K562 (cell line): ENCODE data around the gene CRNN. TPM values are rescaled to one million over a fixed set of nuclear protein-coding genes. Genes with fewer than 3 reads are reported as not detected.

Source experiments
- ATAC-seq: fragments of 200-7000 bp; cut with Tn5 transposase; 3 replicates; pipeline ENCODE4 v1.9.1; 2020; ENCODE audit warnings: moderate library complexity
- BruUV-seq: library from RNA; stranded (reverse); fragments of 400-500 nt; replicated peaks from 2 replicates; lab custom pipeline; 2021; lab: Mats Ljungman, UMichigan
- CTCF ChIA-PET: fragments of 300-600 bp; formaldehyde crosslinking; extraction: SDS; loops from one replicate; lab custom pipeline; 2021; ENCODE audit warnings: low intra/inter-chr PET ratio; lab: Yijun Ruan, JAX
- POLR2A ChIA-PET: fragments of 300-600, 350-650 bp; sonication (Branson Sonifier 250); formaldehyde crosslinking; extraction: SDS; loops from one replicate; lab custom pipeline; 2021; ENCODE audit warnings: antibody characterized with exemption, inconsistent platforms; lab: Yijun Ruan, JAX
- DNase-seq, 4 experiments: peaks; one replicate each; pipeline versions ENCODE4 v3.0.0 to v3.0.0-alpha.2; 2011 to 2018; ENCODE audit warnings: low spot score in 3 of 4, mixed read lengths in 3 of 4; ENCODE audit errors: extremely low read depth in 1 of 4
- FAIRE-seq: peaks from 2 replicates; lab custom pipeline; 2011; peaks lifted over from hg19 to GRCh38; lab: Jason Lieb, UNC
- H2AFZ ChIP-seq: 2 replicates; pipeline ENCODE4 v1.6.0; 2011; ENCODE audit warnings: low read depth, low read length, control low read depth, inconsistent platforms
- H3K27ac ChIP-seq: fragments of 200-600 bp; 3 replicates; pipeline ENCODE4 v1.8.0; 2011; ENCODE audit warnings: low read depth, mild to moderate bottlenecking, control low read depth, inconsistent platforms, low read length, moderate library complexity, mixed read lengths; ENCODE audit errors: extremely low read depth
- H3K27me3 ChIP-seq, 2 experiments: fragments of 300-600 bp in 1 of 2; 2 replicates in 1 of 2; 3 replicates in 1 of 2; pipeline versions ENCODE4 v1.6.0 to v1.8.0; 2011; ENCODE audit warnings: inconsistent platforms in 2 of 2, low read length in 2 of 2, mild to moderate bottlenecking in 1 of 2, mixed read lengths in 1 of 2, moderate library complexity in 1 of 2; ENCODE audit not compliant: control insufficient read depth in 2 of 2, insufficient read depth in 2 of 2
- H3K36me3 ChIP-seq: fragments of 300-600 bp; 3 replicates; pipeline ENCODE4 v1.8.0; 2011; ENCODE audit warnings: mild to moderate bottlenecking, low read length, inconsistent platforms; ENCODE audit not compliant: control insufficient read depth, insufficient read depth
- H3K4me1 ChIP-seq, 2 experiments: fragments of 200-600 bp in 1 of 2; replicated peaks in 1 of 2; 2 replicates in 1 of 2; 3 replicates in 1 of 2; pipeline versions ENCODE4 v1.5.1 to v1.8.0; 2011; ENCODE audit warnings: inconsistent platforms in 2 of 2, low read length in 2 of 2, mild to moderate bottlenecking in 1 of 2, mixed read lengths in 1 of 2, moderate library complexity in 1 of 2; ENCODE audit not compliant: control insufficient read depth in 2 of 2, insufficient read depth in 2 of 2
- H3K4me2 ChIP-seq: 2 replicates; pipeline ENCODE4 v1.6.1; 2011; ENCODE audit warnings: low read length, control low read depth, inconsistent platforms, mixed read lengths; ENCODE audit not compliant: insufficient read depth
- H3K4me3 ChIP-seq: fragments of 200-600 bp; sonication (generic), shearing (Covaris generic); 2 replicates; pipeline ENCODE4 v1.5.1; 2016; ENCODE audit warnings: control low read depth, inconsistent platforms
- H3K79me2 ChIP-seq: fragments of 200-600 bp; 3 replicates; pipeline ENCODE4 v1.8.0; 2011; ENCODE audit warnings: low read length, inconsistent platforms; ENCODE audit not compliant: control insufficient read depth, insufficient read depth
- H3K9ac ChIP-seq, 2 experiments: 2 replicates each; pipeline versions ENCODE4 v1.6.0 to v1.6.1; 2011; ENCODE audit warnings: low read depth in 2 of 2, low read length in 2 of 2, control low read depth in 1 of 2, inconsistent platforms in 1 of 2, mild to moderate bottlenecking in 1 of 2, mixed read lengths in 1 of 2; ENCODE audit not compliant: insufficient read depth in 1 of 2
- H3K9me1 ChIP-seq: one replicate; pipeline ENCODE4 v1.6.0; 2011; ENCODE audit warnings: inconsistent platforms, mild to moderate bottlenecking, low read length, moderate library complexity; ENCODE audit not compliant: control insufficient read depth, insufficient read depth
- H3K9me3 ChIP-seq: replicated peaks from 2 replicates; pipeline ENCODE4 v1.5.1; 2011; ENCODE audit warnings: low read depth, low read length, inconsistent platforms; ENCODE audit not compliant: control insufficient read depth, insufficient read depth
- H4K20me1 ChIP-seq: replicated peaks from 2 replicates; pipeline ENCODE4 v1.6.1; 2011; ENCODE audit warnings: low read length, inconsistent platforms, mixed read lengths; ENCODE audit not compliant: control insufficient read depth, insufficient read depth
- ARID4B ChIP-seq: sonication (generic); formaldehyde crosslinking; IDR thresholded peaks from 2 replicates; pipeline ENCODE4 v1.8.0; 2022; ENCODE audit warnings: mild to moderate bottlenecking, missing genetic modification reagents
- BRF2 ChIP-seq: IDR thresholded peaks from 3 replicates; pipeline ENCODE4 v1.6.1; 2011; ENCODE audit warnings: borderline replicate concordance, mild to moderate bottlenecking; ENCODE audit not compliant: insufficient read length, insufficient read depth
- ILF3 ChIP-seq: fragments of 450-650 bp; IDR thresholded peaks from 2 replicates; pipeline ENCODE4 v1.6.1; 2018; ENCODE audit warnings: antibody characterized with exemption, mild to moderate bottlenecking, moderate library complexity, borderline replicate concordance
- LARP7 ChIP-seq: fragments of 450-650 bp; IDR thresholded peaks from 2 replicates; pipeline ENCODE4 v1.6.1; 2016
- SUPT5H ChIP-seq: fragments of 450-650 bp; IDR thresholded peaks from 2 replicates; pipeline ENCODE4 v1.6.1; 2016
- TSC22D4 ChIP-seq: fragments of 450-650 bp; IDR thresholded peaks from 2 replicates; pipeline ENCODE4 v1.6.1; 2016; ENCODE audit warnings: missing genetic modification characterization, missing biosample characterization, control low read depth
- ZNF696 ChIP-seq: fragments of 250-450 bp; sonication (Bioruptor Pico); conservative IDR thresholded peaks from 2 replicates; pipeline ENCODE4 v1.4.0; 2020; ENCODE audit warnings: mild to moderate bottlenecking, moderate library complexity
- WGBS: fragments of 100-300 bp; shearing (Covaris generic); methylation state at CpG from one replicate; pipeline ENCODE4 v1.1.6; 2016; ENCODE audit warnings: low coverage, mixed read lengths; ENCODE audit not compliant: insufficient coverage; ENCODE audit errors: missing lambda C conversion rate; 5-methylcytosine and 5-hydroxymethylcytosine counted together
- in situ Hi-C: fragments of 300-500 bp; cut with MboI; formaldehyde crosslinking; loops from 4 replicates; pipeline ENCODE4 v1.15.0; 2018; ENCODE audit warnings: inconsistent platforms, mixed read lengths
- intact Hi-C: fragments of 100-400 bp; cut with micrococcal nuclease; formaldehyde crosslinking; loops from 2 replicates; pipeline ENCODE4 v1.14.2; 2022
- polyA plus RNA-seq, 8 experiments: library from polyadenylated mRNA; depleted of rRNA in 4 of 8; stranded (reverse) in 5 of 8; unstranded in 3 of 8; fragments of >200 nt; fragmentation: Nextera tagmentation in 2 of 8; fragmentation: Illumina TruSeq in 1 of 8; extraction: Ambion mirVana in 2 of 8; extraction: Trizol in 1 of 8; gene quantifications; 2 replicates each; pipeline versions ENCODE4 v1.2.1 to v1.2.3, GENCODE V29; 2011 to 2014; ENCODE audit warnings: inconsistent platforms in 1 of 8, missing spikeins in 1 of 8
- total RNA-seq, 7 experiments: library from RNA; depleted of rRNA in 6 of 7; stranded (reverse); fragments of >200 nt in 6 of 7; fragmentation: Illumina TruSeq in 2 of 7; extraction: Trizol in 2 of 7; gene quantifications; 2 replicates each; pipeline versions ENCODE4 v1.2.1 to v1.2.3, GENCODE V29; 2011 to 2021; ENCODE audit warnings: low replicate concordance in 1 of 7
- TF ChIP-seq, protein P1 (sequence below): fragments of 250-450 bp; sonication (Bioruptor Pico); IDR thresholded peaks from 2 replicates; pipeline ENCODE4 v1.5.0; 2021; ENCODE audit warnings: mild to moderate bottlenecking, borderline replicate concordance
- TF ChIP-seq, protein P2 (sequence below): IDR thresholded peaks from 2 replicates; pipeline ENCODE4 v1.6.1; 2016; ENCODE audit warnings: missing genetic modification characterization, missing compliant biosample characterization

The CRNN gene
- total and polyA plus RNA-seq, 9 of the 15 experiments (the other 6 are each of a cell fraction or from before 2014, with no cell fraction given) = not detected

- TF ChIP-seq, protein P1, sequence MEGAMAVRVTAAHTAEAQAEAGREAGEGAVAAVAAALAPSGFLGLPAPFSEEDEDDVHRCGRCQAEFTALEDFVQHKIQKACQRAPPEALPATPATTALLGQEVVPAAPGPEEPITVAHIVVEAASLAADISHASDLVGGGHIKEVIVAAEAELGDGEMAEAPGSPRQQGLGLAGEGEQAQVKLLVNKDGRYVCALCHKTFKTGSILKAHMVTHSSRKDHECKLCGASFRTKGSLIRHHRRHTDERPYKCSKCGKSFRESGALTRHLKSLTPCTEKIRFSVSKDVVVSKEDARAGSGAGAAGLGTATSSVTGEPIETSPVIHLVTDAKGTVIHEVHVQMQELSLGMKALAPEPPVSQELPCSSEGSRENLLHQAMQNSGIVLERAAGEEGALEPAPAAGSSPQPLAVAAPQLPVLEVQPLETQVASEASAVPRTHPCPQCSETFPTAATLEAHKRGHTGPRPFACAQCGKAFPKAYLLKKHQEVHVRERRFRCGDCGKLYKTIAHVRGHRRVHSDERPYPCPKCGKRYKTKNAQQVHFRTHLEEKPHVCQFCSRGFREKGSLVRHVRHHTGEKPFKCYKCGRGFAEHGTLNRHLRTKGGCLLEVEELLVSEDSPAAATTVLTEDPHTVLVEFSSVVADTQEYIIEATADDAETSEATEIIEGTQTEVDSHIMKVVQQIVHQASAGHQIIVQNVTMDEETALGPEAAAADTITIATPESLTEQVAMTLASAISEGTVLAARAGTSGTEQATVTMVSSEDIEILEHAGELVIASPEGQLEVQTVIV (CRISPR knock-in tag) = no peak
- TF ChIP-seq, protein P2, sequence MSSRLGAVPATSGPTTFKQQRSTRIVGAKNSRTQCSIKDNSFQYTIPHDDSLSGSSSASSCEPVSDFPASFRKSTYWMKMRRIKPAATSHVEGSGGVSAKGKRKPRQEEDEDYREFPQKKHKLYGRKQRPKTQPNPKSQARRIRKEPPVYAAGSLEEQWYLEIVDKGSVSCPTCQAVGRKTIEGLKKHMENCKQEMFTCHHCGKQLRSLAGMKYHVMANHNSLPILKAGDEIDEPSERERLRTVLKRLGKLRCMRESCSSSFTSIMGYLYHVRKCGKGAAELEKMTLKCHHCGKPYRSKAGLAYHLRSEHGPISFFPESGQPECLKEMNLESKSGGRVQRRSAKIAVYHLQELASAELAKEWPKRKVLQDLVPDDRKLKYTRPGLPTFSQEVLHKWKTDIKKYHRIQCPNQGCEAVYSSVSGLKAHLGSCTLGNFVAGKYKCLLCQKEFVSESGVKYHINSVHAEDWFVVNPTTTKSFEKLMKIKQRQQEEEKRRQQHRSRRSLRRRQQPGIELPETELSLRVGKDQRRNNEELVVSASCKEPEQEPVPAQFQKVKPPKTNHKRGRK = no peak
Observed at GRCh38 chr1:152419917-152420316, 5.9 kb upstream of the CRNN start (continued).

- no TSS peak for BruUV-seq
- no peaks in the 10 kb centered on the region for H3K36me3 ChIP-seq
- intact Hi-C loops (no loop called here), in situ Hi-C loops (no loop called here)
- WGBS = 0% methylated on average over 3 of the region's 3 CpGs
- DNase-seq (no peak), FAIRE-seq (no peak), ATAC-seq (no peak)
- POLR2A ChIA-PET = no interaction called here
- H3K9me1 ChIP-seq = no peaks in the 10 kb centered on the region
- no peaks in the 10 kb centered on the region for H3K79me2 ChIP-seq
- H3K9ac ChIP-seq = no peak overlapping the region
- CTCF ChIA-PET = no interaction called here
- H3K4me1 ChIP-seq = no peaks in the 10 kb centered on the region
- H3K4me2 ChIP-seq = no peak overlapping the region
- H3K4me3 ChIP-seq = no peak overlapping the region
- no peak overlapping the region for H2AFZ ChIP-seq
- H3K9me3 ChIP-seq = no peaks in the 10 kb centered on the region
- no peaks in the 10 kb centered on the region for H3K27me3 ChIP-seq
- H4K20me1 ChIP-seq = no peaks in the 10 kb centered on the region
- no peak overlapping the region for H3K27ac ChIP-seq
- TF ChIP-seq ZNF696 (CRISPR knock-in tag) (no peak), BRF2 (no peak), SUPT5H (no peak), ILF3 (no peak), LARP7 (no peak), TSC22D4 (tag) (no peak), ARID4B (CRISPR knock-in tag) (no peak)
Observed at GRCh38 chr1:152415454-152416227, 1.6 kb upstream of the CRNN start.
